Activated CD8-positive, alpha-beta memory T cell treated with anti-CD3 and anti-CD28 coated beads, Interleukin-2, amount 50 U/mL, for 4 hours (primary cell): ENCODE results near the gene PDZK1IP1.

ENCODE experiments used
- DNase-seq: peaks from one replicate; pipeline ENCODE4 v3.0.0-alpha.2; 2020

The PDZK1IP1 gene, protein sequence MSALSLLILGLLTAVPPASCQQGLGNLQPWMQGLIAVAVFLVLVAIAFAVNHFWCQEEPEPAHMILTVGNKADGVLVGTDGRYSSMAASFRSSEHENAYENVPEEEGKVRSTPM

DNA sequence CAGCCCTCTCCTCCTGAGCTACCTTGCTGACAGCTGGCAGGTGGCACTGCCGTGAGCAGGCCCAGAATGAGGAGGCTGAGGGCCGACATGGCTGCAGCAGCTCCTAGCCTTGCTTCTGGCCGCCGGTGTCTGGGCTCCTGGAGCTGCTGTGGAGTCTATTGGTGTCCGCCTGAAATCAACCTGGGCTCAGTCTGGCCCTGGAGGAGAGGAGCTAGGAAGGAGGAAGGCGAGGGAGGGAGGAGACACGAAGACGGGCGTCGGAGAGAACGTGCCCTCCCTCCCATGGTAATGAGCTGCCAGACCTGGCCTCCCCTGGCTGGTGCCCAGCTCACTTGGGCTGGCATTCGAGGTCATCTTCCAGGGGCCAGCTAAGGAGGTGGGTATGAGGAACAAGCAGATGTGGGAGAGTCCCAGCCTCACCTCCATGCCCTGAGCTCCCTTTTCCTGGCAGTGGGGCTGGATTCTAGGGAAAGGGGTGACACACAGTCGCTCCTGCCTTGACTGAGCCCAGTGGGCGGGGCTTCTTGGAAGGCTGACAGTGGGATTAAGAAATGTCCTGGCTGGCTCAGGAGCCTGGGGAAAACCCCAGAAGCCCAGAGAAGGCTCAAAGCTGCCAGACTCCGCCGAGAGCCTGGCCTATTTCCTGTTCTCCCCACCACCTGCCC lies at the start of gene PDZK1IP1:
Gene PDZK1IP1 (minus strand): TSS at position 193 of the 665 bp plus-strand sequence. CDS start 104 bp downstream, at position 89.
- DNase-seq: no peak

DNA sequence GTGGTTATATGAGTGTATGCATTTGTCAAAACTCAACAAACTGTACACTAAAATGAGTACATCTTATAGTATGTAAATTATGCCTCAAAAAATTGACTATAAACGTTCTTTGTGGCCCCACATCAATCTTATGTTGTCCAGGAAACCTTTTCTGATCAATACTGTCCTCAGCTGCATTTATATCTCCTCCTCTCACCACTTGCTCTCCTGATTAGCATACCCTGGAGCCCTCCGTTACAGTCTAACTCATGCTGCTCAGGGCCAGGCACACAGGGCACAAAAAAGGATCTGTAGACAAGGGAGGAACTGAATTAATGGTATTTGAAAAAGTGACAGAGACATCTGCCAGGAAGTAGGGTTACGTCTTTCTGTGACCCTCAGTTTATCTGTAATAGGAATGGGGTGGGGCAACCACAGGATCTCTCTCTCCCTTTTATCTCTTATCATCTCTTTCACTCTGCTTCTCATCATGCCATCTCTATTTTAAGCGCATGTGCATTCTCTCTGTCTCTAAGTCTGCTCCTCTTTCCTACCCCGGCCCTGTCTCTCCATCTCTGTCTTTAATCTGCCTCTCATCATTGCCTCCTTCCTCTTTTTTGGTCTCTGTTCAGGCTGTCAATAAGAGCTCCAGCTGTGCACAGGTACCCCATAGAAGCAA lies 49.2 kb upstream of the PDZK1IP1 start:
- no peak for DNase-seq

DNA sequence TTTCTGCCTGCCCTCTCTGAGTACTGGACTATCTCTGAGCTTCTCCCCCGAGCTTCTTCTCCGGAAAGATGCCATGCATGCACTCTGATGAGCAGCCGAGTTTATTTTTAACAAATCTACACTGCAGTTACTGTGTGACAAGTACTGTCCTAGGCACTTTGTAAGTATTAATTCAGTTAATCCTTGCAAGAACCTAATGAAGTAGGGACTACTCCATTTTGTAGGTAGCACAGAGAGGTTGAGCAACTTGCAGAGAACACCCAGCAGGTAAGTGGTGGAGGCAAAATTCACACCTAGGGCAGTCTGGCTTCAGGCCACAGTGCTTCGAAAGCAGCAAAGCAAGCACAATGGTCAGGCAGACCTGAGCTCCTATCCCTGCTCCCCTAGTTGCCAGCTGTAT lies 46.0 kb upstream of the PDZK1IP1 start:
- DNase-seq: no peak

DNA sequence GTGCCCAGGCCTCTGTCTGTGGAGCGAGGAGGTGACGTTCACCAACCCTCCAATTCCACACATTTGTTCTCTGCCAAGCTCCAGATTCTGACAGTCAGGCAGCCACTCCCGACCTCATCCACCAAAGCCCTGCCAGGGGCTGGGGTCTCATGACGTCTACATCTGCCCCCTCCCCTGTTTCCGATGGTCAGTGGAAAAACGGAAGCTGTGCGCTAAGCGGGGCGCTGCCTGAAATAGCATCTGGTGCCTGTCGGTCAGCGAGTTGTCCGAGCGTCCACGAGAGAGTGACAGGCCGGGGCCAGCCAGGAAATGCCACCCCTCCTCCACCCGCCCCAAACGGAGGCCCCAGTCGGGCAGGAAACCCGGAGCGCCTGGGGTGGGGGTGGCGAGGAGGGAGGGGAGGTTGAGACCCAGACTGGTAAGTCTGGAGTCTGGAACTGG lies 45.4 kb upstream of the PDZK1IP1 start:
- no peak for DNase-seq

DNA sequence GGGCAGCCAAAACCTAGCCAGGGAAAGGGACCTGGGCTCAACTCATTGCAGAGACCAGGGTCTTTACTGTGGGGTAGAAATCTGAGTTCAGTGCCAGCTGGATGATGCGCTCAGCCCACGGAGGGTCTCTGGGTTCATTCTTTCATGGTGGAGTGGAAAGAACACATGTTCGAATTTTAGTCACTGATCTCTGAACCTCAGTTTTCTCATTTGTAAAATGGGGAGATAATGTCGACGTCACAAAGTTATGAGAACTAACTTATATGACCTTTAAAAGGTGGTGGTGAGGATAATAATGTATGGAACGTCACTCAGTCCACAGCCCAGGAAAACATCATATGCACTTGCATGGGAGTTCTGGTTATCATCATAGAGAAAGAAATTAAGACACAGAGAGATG lies 43.4 kb upstream of the PDZK1IP1 start:
- DNase-seq: no peak

DNA sequence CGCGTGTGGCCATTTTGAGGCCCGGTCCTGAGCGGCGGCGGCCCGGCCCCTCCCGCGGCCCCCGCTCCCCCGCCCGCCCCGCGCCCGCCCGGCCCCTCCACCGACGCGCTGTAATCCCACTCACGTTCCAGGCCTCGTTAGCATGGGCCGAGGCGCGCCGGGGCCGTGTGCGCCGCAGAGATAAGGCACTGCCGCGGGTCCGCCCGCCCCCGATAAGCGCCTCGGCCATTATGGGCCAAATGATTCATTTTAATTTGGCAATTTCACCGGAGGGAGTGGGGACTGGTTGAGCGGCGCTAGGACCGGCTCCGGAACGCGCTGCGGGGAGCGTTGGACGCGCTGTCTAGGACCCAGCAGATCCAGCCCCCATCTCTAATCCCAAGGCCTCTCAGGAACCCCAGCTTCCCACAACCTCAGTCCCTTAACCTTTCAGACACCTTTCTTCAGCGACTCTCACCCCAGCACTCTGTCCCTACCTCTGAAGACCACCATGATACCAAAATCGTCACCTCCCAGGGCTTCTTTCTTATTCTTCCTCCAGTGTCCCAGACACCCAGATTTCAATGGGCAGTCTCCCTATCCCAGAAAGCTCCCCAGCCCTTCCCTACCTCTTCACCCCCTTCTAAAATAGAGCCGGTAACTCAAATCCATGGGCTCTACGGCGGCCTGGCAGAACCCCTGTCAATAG lies 42.5 kb upstream of the PDZK1IP1 start, which contains the start of gene TAL1:
Gene TAL1 (minus strand): TSS at position 39 of the 688 bp plus-strand sequence. CDS start 6,337 bp downstream, outside the sequence.
- no peak for DNase-seq

DNA sequence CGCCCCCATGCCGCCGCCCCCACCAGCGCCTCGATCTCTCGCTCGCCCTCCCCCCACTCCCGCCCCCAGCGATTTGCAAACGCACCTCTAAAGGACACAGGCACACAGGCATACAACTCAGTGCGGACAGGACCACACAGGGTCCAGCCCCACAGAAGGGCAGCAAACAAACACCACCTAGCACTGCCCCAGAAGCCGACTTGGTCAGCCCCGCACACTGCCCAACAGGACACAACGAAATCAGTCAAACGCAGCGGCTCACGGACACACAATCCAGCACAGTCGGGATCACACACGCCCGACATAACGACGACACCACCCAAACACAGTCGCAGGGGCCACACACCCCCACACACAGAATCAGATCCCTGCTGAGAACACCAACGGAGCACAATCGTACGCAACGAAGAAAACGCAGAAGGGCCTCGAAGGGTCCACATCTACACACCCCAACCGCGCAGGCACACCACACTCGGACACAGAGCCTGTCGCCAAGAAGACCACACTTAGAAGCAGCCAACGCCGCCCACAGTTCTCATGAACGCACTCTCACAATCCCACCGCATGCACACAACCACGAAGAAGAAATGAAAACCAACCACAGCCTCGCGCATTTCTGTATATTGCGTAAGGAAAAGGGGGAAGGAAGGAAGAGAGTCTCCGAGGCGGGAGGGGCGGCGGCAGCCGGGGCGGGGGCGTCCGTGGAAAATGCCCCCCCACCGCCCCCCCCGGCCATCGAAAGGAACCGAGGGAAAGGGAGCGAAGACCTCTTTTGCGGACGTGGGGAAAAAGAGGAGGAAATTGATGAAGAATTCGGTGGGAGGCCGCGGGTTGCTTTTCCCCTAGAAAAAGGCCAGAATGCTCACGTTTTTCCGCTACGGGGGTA lies 41.7 kb upstream of the PDZK1IP1 start:
- DNase-seq: no peak

DNA sequence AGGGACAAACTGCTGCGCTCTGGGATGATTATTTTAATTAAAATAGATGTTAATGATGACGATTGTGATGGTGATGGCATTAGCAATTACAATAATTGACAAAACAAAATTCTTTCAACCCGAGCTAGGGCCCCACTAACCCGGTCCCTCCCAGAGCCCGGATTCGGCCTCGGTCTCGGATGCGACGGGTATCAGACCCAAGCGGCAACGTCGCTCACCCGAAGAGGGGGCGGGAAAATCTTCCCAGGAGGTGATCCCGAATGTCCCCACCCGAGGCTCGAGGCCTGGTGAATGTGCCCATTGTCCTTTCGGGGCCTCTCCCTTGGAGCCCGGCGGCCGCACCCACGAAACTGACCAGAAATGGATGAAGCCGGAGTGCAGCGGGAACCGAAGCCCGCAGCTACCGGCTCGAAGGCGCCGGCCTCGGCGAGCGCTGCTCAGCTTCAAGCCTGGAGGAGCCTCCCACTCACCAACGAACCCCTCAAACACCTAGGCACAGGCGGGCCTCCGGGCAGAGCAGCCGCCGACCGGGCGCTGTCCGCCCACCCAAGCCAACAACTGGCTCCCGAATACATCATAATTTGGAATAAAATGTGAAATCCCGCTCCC lies 41.0 kb upstream of the PDZK1IP1 start:
- DNase-seq: no peak

DNA sequence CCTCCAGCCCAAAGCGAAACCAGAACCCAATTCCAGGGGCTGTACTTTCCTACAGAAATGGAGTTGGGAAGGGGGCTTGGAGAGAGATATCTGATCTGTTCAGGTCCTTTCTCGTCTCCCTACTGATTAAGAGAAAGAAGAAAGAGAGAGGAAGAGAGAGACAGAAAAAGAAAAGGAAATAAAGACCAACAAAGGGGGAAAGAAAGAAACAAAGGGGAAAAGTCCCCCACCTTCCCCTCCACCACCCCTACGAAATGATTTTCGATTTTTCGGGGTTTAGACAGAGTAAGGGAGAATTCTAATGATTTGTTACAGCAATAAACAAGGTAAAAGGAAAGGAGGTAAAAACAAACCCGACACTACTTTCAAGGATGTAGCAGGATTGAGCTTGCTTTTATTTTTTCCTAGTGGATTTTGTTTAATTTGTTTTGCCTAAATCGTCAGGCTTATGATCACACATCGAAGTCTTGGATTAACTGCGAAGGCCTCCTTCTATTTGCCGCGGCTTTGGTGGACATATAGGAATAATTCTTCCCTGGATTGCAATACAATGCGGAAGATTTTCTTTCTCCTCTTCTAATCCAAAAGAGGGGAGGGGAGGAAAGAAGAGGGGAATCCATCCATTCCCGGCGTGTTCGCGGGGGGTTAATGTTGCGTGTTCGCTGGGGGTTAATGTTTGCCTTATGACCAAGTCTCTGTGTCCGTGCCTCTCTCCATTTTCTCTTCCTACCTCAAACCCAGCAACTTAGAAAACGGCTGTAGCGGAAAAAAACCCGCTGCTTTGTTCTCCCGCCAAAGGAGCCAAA lies 40.3 kb upstream of the PDZK1IP1 start:
- DNase-seq: no peak

DNA sequence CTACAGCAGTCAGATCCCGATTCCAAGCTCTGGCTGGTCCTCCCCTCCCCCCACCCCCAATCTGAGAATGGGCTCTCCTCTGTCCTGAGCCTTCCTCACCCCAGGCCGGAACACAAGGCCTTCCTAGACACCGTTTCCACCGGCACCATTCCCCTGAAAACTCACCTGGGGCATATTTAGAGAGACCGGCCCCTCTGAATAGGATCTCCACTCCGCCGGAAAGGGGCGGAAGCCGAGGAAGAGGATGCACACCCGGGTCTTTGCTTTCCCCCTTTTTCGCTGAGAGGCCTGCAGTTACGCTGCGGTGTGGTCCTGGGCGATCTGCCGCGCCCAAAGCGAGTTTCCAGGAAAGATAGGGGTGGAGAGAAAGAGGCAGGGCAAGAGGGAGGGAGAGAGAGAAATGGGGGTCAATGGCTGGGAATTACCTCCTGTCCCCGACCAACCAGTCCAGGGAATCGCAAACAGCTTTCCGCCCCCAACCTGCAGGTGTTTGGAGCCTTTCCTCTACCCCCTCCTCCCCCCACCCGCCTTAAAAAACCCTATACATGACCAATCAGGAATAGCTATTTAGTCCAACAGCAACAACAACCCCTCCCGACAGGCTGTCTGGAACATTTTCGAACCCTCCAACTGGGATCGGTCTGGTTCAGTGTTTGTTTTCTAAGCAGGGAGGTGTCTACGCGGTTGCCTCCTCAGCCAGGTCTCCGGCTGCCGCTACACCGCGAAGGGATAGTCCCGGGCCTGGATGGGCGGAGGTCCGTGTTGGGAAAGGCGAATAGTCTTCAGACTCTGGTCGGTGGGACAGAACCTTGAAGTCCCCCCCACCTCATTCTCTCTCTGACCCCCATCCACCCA lies 39.4 kb upstream of the PDZK1IP1 start:
- no peak for DNase-seq

DNA sequence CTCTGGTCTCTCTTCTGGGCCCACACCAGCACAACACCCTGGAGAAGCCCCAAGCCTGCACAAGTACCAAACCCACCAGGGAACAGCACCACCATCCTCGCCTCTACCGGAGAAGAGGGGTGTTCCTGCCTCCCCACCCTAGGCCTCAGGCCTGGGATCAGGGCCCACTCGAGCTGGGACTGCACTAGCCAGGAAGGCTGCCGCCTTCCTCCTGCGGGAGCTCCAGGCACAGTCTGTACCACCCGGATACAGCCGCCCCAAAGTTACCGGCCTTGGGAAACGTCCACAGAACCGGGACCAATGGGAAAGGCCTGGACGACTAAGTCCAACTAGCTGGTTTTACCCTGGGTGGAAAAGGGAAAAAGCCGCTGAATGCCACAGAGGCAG lies 38.8 kb upstream of the PDZK1IP1 start:
- no peak for DNase-seq

DNA sequence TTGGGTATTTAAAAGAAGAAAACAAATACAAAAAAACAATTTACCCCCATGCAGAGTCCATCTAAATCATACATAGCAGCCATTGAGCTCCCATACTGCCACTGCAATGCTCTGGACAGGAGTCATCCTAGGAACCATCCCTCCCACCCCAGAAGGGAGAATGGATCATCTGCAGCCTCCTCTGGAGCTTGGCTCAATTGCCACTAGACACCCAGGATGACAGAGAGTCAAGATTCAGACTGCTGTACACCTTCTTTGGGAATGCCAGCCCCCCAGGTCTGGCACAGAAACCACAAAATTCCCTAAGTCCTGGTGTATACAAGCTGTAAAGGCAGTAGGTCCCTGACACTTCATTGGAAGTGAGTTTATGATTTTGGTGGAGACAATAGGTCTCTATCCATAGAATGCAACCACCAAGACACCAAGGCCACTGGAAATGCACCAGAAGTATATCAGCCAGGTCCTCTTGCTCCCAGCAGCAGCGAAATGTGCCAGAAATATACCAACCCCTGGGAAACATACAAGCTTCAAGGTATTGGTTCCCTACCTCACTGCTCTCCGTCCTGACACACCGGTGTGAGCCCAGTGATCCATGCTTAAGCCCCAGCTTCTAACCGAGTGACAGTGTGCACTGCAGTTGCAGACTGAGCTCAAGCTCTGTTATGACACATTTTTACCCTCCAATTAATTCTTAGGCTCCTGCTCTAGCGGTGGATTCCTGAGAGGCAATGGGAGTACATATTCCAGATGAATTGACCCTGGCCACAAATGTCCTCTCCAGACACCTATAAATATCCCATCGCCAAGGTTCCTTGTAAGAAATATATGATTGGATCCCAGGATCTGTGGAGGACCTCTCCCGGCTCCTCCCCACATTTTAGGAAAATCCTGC lies 37.8 kb upstream of the PDZK1IP1 start:
- DNase-seq: no peak

DNA sequence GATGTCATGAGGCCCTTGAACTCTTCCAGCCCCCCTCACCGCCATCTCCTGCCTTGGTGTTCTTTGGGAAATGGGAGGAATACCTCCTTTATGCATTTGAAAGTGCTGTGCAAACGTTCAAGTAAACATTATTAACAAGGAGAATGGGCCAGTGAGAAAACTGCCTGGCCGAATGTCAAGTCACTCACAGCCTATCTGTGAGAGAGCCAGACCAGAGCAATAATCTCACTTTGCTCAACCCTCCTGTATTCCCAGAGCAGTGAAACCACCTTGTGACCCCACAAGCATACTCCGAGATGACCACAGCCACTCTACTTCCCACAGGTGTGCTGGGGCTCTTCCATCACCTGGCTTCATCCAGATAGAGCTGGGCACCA lies 37.0 kb upstream of the PDZK1IP1 start:
- DNase-seq: no peak

DNA sequence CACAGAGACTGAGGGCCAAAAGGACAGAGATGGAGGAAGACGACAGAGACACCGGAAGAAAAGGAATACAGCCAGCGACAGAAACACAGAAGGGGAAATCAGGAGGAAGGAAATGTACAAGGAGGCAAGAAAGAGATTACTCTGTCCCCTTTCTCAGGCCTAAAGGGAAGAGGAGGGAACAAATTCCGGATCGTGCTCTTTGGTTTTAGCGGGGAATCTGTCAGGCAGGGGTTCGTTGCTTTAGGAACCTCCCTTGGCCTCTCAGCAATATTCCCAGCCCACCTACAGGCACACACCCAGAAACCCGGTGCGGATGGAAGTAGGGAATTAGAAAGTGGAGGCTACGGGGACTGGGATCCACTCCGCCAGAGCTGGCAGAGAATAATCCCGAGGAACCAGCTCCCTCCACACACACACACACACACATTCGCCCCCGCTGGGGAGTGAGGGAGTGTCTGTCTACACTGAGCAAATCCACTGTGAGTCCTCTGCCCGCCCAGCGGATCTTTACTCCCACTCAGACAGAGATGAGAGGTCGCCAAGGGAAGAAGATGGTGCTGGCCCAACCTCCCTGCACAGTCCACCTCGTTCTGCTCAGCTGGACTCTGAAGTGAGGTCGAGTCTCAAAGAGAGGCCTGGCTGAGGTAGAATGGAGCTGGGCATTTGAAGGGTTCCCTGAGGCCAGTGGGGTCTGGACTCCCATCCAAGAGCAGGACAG lies 36.4 kb upstream of the PDZK1IP1 start:
- DNase-seq: no peak

DNA sequence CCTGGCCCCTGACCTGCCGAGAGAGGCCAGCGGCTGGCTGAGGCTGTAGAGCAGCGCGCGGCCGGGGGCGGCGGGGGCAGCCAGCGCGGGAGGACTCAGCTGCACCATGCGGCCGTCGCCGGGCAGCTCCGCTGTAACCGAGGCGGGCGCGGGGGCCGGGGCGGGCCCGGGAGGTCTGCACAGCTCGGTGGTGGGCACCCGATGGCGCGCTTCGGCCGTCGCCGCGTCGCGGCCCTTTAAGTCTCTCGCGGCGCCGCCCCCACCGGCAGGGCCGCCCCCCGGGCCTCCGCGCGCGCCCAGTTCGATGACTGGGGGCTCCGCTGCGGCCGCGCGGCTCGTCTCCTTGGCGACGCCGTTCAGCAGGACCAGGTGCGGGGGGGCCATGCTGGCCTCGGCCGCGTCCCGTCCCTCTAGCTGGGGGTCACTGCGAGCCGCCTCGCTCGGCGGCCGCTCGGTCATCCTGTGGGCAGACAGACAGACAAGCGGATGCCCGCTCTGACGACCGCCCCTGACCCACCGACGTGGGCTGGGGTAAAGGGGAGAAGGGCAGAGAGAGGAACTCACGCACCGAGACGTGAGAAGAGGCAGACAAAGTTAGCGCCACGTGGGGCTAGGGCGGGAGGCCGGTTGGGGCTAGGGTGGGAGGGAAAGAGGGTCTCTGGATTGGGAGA lies 35.7 kb upstream of the PDZK1IP1 start:
- no peak for DNase-seq

DNA sequence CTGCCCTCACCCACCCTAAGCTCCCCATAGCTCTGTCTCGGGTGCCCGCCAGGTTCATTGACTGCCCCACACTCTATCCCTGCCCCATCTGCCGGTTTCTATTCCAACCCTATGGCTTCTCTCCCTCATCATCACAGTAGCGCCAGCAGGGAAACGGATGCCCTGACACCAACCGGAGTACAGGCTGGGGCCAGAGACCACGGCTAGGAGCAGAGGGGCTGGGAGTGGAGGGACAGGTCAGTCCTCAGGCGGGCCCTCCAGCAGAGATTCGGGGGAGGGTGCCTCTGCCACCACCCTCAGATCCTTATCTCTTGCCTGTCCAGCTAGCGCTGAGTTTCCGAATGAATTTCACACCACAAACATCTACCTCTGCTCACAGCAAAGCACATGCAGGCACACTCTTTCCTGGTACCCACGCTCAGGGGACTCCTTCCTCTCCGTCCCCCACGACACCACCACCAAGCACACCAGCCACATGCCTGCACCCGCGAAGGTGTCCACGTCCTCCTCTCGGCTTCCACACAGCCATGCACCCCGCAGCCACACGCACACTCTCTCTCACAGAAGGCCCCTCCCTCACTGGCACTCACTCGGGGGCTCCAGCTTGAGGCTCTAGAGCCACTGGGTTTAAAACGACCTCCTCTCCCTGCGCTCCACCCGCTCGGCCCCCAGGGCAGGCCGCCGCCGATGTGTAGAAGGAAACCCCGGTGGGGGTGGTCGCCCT lies 35.0 kb upstream of the PDZK1IP1 start:
- DNase-seq: no peak

DNA sequence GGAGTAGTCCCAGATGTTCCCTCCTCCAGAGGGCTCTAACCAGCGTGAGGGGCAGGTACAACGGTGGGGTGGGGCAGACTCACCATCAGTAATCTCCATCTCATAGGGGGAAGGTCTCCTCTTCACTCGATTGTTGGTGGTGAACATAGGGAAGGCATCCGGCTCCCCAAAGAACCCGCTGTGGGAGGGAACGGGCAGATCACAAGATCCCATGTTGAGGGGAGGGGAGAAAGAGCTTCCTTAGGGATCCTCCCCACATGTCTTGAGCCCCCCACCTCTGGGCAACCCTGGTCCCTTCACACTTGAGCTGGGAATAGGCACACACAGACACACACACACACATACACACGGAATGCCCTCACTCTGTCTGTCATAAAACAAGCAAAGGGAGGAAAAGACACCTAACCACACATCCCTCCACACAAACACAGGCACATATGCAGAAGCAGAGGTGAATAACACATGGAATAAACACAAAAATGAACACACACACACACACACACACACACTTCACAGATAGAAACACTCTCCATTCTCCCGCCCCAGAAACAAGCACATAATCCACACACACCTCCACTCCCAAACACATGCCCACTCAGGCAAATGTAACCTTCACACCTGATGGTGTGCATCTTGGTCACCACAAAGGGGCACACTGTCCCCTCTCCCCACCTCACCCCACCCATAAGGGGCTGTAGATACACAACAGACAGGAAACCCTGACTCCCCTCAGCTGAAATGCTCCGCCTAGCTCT lies 34.3 kb upstream of the PDZK1IP1 start:
- DNase-seq: no peak
